ACC112 (cell line): ENCODE results near the gene NFE2L3.
"Not testable (repeated sequence)": the region's sequence is repeated elsewhere in the genome, so short reads cannot be mapped to it uniquely, and the experiment has no call there.

ENCODE experiments used
- H2AFZ ChIP-seq: fragments of 200-600 bp; sonication (generic); one replicate; pipeline ENCODE4 v1.6.0; 2017; ENCODE audit warnings: antibody characterized with exemption, low read length; ENCODE audit not compliant: unreplicated experiment
- H3K27ac ChIP-seq: fragments of 200-600 bp; sonication (generic); 2 replicates; pipeline ENCODE4 v1.5.1; 2014; ENCODE audit warnings: low read depth, mild to moderate bottlenecking, antibody characterized with exemption, low read length, moderate library complexity
- H3K27me3 ChIP-seq: fragments of 200-600 bp; sonication (generic); 2 replicates; pipeline ENCODE4 v1.6.1; 2014; ENCODE audit warnings: mild to moderate bottlenecking, antibody characterized with exemption, low read length, moderate library complexity, mixed read lengths; ENCODE audit not compliant: insufficient read depth
- H3K36me3 ChIP-seq: fragments of 200-600 bp; sonication (generic); 2 replicates; pipeline ENCODE4 v1.6.1; 2016; ENCODE audit warnings: mild to moderate bottlenecking, antibody characterized with exemption, low read length, moderate library complexity, mixed read lengths; ENCODE audit not compliant: insufficient read depth
- H3K4me1 ChIP-seq: fragments of 200-600 bp; sonication (generic); one replicate; pipeline ENCODE4 v1.6.1; 2016; ENCODE audit warnings: low read length, mixed read lengths; ENCODE audit not compliant: insufficient read depth, unreplicated experiment, control insufficient read depth
- H3K4me3 ChIP-seq: fragments of 200-600 bp; sonication (generic); 2 replicates; pipeline ENCODE4 v1.5.1; 2014; ENCODE audit warnings: mild to moderate bottlenecking, low read depth, low read length
- H3K79me2 ChIP-seq: fragments of 200-600 bp; sonication (generic); one replicate; pipeline ENCODE4 v1.6.0; 2016; ENCODE audit warnings: low read length; ENCODE audit not compliant: control insufficient read depth, unreplicated experiment, insufficient read depth

Gene NFE2L3

GRCh38 chr7:26169271-26169670 lies 17.3 kb downstream of the NFE2L3 start:
- H3K79me2 ChIP-seq, result no peaks in the 10 kb centered on the region
- no peaks in the 10 kb centered on the region for H3K36me3 ChIP-seq
- no peak overlapping the region for H3K27ac ChIP-seq
- no peaks in the 10 kb centered on the region for H3K4me1 ChIP-seq
- no peak overlapping the region for H3K4me3 ChIP-seq
- H2AFZ ChIP-seq, result no peak overlapping the region
- no peaks in the 10 kb centered on the region for H3K27me3 ChIP-seq

DNA sequence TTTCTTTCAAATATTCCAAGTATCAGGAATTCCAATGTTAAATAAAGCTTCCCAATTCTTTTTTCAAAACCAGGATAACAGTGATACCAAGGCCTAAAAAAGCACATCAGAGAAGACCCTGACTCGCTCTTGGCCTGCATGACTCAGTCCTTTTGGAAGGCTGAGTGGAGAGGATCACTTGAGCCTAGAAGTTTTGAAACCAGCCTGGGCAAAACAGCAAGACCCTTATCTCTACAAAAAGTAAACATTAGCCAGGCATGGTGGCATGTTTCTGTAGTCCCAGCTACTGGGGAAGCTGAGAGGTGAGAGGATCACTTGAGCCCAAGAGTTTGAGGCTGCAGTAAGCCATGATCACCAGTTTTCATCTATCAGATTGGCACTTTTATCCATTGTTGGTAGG lies 18.7 kb downstream of the NFE2L3 start:
- Histone ChIP-seq H3K4me1 (no peaks in the 10 kb centered on the region), H3K79me2 (no peaks in the 10 kb centered on the region), H3K36me3 (no peaks in the 10 kb centered on the region), H3K27ac (no peak overlapping the region), H3K27me3 (no peaks in the 10 kb centered on the region), H2AFZ (no peak overlapping the region), H3K4me3 (no peak overlapping the region)

GRCh38 chr7:26171601-26172000 lies 19.6 kb downstream of the NFE2L3 start:
- Histone ChIP-seq H2AFZ (no peak overlapping the region), H3K4me1 (no peaks in the 10 kb centered on the region), H3K36me3 (no peaks in the 10 kb centered on the region), H3K79me2 (no peaks in the 10 kb centered on the region), H3K27ac (no peak overlapping the region), H3K27me3 (no peaks in the 10 kb centered on the region), H3K4me3 (no peak overlapping the region)

DNA sequence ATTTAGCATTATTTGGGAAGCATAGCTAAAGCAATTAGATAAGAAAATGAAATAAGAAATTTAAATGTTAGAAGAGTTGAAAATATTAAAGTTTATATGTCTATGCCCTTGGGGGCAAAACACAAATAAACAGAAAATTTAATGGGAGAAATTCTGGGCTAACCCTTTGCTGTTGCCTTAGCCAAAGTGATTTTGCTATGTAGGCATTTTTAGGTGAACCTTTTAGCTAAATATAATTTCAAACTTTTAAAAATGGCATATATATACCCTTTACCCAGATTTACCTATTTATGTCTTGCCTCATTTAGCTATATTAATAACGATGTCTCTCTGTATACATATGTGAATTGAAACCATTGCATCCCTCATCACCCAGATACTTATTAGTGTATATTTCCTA lies 20.1 kb downstream of the NFE2L3 start:
- no peak overlapping the region for H2AFZ ChIP-seq
- H3K4me3 ChIP-seq, result no peak overlapping the region
- no peak overlapping the region for H3K27ac ChIP-seq
- H3K36me3 ChIP-seq, result no peaks in the 10 kb centered on the region
- no peaks in the 10 kb centered on the region for H3K27me3 ChIP-seq
- H3K79me2 ChIP-seq, result no peaks in the 10 kb centered on the region
- no peaks in the 10 kb centered on the region for H3K4me1 ChIP-seq

- H3K36me3 ChIP-seq, H3K4me1 ChIP-seq, H2AFZ ChIP-seq, H3K27me3 ChIP-seq, H3K4me3 ChIP-seq, H3K79me2 ChIP-seq, H3K27ac ChIP-seq: not testable (repeated sequence)
Observed at GRCh38 chr7:26175903-26176302, 23.9 kb downstream of the NFE2L3 start.

DNA sequence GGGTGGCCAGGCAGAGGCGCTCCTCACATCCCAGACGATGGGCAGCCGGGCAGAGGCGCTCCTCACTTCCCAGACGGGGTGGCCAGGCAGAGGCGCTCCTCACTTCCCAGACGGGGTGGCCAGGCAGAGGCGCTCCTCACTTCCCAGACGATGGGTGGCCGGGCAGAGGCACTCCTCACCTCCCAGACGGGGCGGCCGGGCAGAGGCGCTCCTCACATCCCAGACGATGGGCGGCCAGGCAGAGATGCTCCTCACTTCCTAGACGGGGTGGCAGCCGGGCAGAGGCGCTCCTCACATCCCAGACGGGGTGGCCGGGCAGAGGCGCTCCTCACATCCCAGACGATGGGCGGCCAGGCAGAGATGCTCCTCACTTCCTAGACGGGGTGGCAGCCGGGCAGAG lies 24.7 kb downstream of the NFE2L3 start:
- not testable (repeated sequence) for H3K4me3 ChIP-seq, H3K27ac ChIP-seq, H3K36me3 ChIP-seq, H2AFZ ChIP-seq, H3K4me1 ChIP-seq, H3K79me2 ChIP-seq, H3K27me3 ChIP-seq

DNA sequence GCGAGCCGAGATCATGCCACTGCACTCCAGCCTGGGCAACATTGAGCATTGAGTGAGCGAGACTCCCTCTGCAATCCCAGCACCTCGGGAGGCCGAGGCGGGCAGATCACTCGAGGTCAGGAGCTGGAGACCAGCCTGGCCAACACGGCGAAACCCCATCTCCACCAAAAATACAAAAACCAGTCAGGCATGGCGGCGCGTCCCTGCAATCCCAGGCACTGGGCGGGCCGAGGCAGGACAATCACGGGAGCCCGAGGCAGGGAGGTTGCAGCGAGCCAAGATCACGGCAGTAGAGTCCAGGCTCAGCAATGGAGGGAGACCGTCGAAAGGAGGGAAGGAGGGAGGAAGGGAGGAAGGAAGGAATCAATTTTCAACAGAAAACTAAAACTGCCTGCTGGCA lies 25.3 kb downstream of the NFE2L3 start:
- not testable (repeated sequence) for H3K4me1 ChIP-seq, H3K36me3 ChIP-seq, H3K79me2 ChIP-seq, H3K4me3 ChIP-seq, H3K27ac ChIP-seq, H3K27me3 ChIP-seq, H2AFZ ChIP-seq

- no peak overlapping the region for H3K27ac ChIP-seq
- H3K4me3 ChIP-seq, result no peak overlapping the region
- H3K79me2 ChIP-seq, result no peaks in the 10 kb centered on the region
- no peaks in the 10 kb centered on the region for H3K4me1 ChIP-seq
- H3K36me3 ChIP-seq, result no peaks in the 10 kb centered on the region
- no peak overlapping the region for H2AFZ ChIP-seq
- no peaks in the 10 kb centered on the region for H3K27me3 ChIP-seq
Observed at GRCh38 chr7:26178272-26178960, 26.4 kb downstream of the NFE2L3 start.

GRCh38 chr7:26179422-26179821 lies 27.4 kb downstream of the NFE2L3 start:
- Histone ChIP-seq H3K27me3 (no peaks in the 10 kb centered on the region), H3K79me2 (no peaks in the 10 kb centered on the region), H3K4me1 (peaks cover 7% of the 10 kb centered on the region), H2AFZ (no peak overlapping the region), H3K36me3 (no peaks in the 10 kb centered on the region), H3K27ac (no peak overlapping the region), H3K4me3 (no peak overlapping the region)

DNA sequence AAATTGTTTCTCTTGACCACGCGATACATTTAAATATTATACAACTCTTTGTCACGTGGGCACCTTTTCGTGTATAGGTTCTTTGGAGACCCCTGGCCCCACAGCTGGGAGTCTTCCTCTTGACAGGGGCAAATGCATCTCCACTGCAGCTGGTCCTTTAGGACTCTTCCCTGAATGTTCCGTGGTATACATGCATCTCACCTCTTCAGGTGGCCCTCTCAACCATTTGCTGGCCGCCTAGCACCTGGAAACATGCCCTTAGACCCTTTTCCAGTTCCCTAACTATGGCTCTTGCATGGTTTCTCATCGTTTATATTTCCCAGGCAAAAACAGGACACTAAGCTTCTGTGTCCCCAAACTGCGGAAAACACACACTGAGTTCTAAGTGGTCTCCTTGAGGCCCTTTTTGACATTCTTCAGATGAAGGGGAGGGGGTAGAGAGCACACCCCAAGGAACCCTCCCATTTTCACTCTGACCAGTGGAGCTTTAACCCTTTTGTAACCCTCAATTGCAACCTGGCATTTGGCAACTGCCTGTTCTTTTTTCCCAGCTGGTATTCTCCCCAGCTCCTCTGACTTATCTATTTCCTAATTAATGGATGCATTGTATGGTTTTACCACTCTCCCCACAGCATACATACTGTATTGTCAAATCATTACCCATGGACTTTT lies 28.0 kb downstream of the NFE2L3 start:
- no peak overlapping the region for H2AFZ ChIP-seq
- H3K4me3 ChIP-seq, result no peak overlapping the region
- H3K27ac ChIP-seq, result no peak overlapping the region
- H3K36me3 ChIP-seq, result no peaks in the 10 kb centered on the region
- H3K4me1 ChIP-seq, result peaks cover 7% of the 10 kb centered on the region
- H3K27me3 ChIP-seq, result no peaks in the 10 kb centered on the region
- no peaks in the 10 kb centered on the region for H3K79me2 ChIP-seq

DNA sequence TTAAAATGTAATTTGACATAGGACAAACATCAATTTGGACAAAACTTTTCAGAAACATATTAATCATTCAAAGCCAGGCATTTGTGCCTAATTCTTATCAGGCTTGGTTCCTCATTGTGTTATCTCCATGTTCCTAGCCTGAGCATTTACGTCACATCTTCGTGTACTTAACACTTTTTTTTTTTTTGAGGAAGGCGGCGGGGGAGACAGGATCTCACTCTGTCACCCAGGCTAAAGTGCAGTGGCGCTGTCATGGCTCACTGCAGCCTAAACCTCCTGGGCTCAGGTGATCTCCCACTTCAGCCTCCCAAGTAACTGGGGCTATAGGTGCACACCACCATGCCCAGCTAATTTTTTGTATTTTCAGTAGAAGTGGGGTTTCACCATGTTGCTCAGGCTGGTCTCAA lies 28.8 kb downstream of the NFE2L3 start:
- no peaks in the 10 kb centered on the region for H3K27me3 ChIP-seq
- H3K4me1 ChIP-seq, result peaks cover 7% of the 10 kb centered on the region
- no peaks in the 10 kb centered on the region for H3K79me2 ChIP-seq
- H3K27ac ChIP-seq, result no peak overlapping the region
- H3K36me3 ChIP-seq, result no peaks in the 10 kb centered on the region
- H2AFZ ChIP-seq, result no peak overlapping the region
- no peak overlapping the region for H3K4me3 ChIP-seq
